GM21526 (cell line): ENCODE measurements around the gene VAV1.
A peak's percentile ranks its signal among the peaks of the same experiment; 100 is the strongest.
"Not testable (repeated sequence)": the region's sequence is repeated elsewhere in the genome, so short reads cannot be mapped to it uniquely, and the experiment has no call there.

Experiments
- ATAC-seq: cut with Tn5 transposase; IDR thresholded peaks from one replicate; pipeline ENCODE4 v1.9.1; 2021; ENCODE audit warnings: moderate library complexity; ENCODE audit not compliant: unreplicated experiment, low FRiP score

VAV1 gene

GRCh38 chr19:6737284-6737872 is 35.1 kb upstream of the VAV1 start, which contains the start of gene GPR108:
TSS of gene GPR108 (minus strand) at chr19:6737580. CDS start at chr19:6737576, 4 bp downstream.
- peak; percentile 53 for ATAC-seq

- ATAC-seq = peak; percentile 0
Observed at GRCh38 chr19:6737873-6738786, 34.4 kb upstream of the VAV1 start.

GRCh38 chr19:6738787-6739389 is 33.6 kb upstream of the VAV1 start:
- ATAC-seq = no peak

- no peak for ATAC-seq
Observed at GRCh38 chr19:6739390-6739882, 33.1 kb upstream of the VAV1 start, which contains the start of gene TRIP10. TSS of gene TRIP10 (plus strand) at chr19:6739680. CDS start at chr19:6739762, 82 bp downstream.

- ATAC-seq = no peak
Observed at GRCh38 chr19:6739883-6740588, 32.5 kb upstream of the VAV1 start.

- ATAC-seq = no peak
Observed at GRCh38 chr19:6740589-6741343, 31.7 kb upstream of the VAV1 start.

- ATAC-seq = no peak
Observed at GRCh38 chr19:6743066-6743465, 29.4 kb upstream of the VAV1 start.

- ATAC-seq = no peak
Observed at GRCh38 chr19:6743714-6744380, 28.7 kb upstream of the VAV1 start.

GRCh38 chr19:6744381-6745301 is 27.9 kb upstream of the VAV1 start:
- no peak for ATAC-seq

- no peak for ATAC-seq
Observed at GRCh38 chr19:6745965-6746364, 26.5 kb upstream of the VAV1 start.

- not testable (repeated sequence) for ATAC-seq
Observed at GRCh38 chr19:6748543-6748942, 24.0 kb upstream of the VAV1 start.

- ATAC-seq = no peak
Observed at GRCh38 chr19:6750062-6750461, 22.4 kb upstream of the VAV1 start.

GRCh38 chr19:6751189-6751588 is 21.3 kb upstream of the VAV1 start:
- ATAC-seq = no peak

- no peak for ATAC-seq
Observed at GRCh38 chr19:6752256-6753177, 20.0 kb upstream of the VAV1 start.

GRCh38 chr19:6753178-6754031 is 19.1 kb upstream of the VAV1 start:
- ATAC-seq = peak; percentile 47

- ATAC-seq = peak; percentile 14
Observed at GRCh38 chr19:6754136-6754535, 18.4 kb upstream of the VAV1 start.
